Mammary epithelial cell (primary cell): Measurements from ENCODE around the gene CIAO3.

Experiments used
- CTCF ChIP-seq, 2 donors: IDR thresholded peaks in 1 of 2; conservative IDR thresholded peaks in 1 of 2; 2 replicates each; pipeline ENCODE4 v1.5.1; 2011 to 2012; ENCODE audit warnings: inconsistent platforms in 2 of 2, low read length in 2 of 2, mild to moderate bottlenecking in 2 of 2, control low read depth in 1 of 2, low read depth in 1 of 2; ENCODE audit not compliant: insufficient read depth in 1 of 2; ENCODE audit errors: extremely low read depth in 1 of 2
- EZH2 ChIP-seq: IDR thresholded peaks from 2 replicates; pipeline ENCODE4 v1.6.1; 2012; ENCODE audit warnings: low read length, inconsistent platforms, borderline replicate concordance

DNA sequence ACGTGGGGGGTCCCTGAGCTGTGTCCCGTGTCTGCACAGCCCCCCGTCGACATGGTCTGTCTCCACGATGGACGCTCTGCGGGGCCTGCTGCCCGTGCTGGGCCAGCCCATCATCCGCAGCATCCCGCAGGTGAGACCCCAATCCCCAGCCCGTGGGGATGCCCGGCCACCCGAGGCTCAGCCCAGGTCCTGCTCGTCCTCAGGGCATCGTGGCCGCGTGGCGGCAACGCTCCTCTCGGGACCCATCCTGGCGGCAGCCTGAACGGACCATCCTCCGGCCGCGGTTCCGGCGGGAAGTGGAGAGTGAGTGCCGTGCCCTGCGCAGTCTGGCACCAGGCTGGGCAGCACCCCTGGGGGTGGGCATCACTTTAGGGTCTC lies 24.7 kb upstream of the CIAO3 start:
- TF ChIP-seq CTCF (conservative IDR thresholded peaks at IDR 0.05 in 1 of 2, IDR thresholded peaks at IDR 0.05 in 1 of 2; ENCODE audit: extremely low read depth in 1 of 2, insufficient read depth in 1 of 2, low read depth in 1 of 2, low read length in 2 of 2) (no peak), EZH2 (no peak)
